ENCODE measurements around the gene PARN.

Gene PARN

GRCh38 chr16:14505846-14506245 is 124.2 kb downstream of the PARN start:
- no peak for FAIRE-seq
- no peak for TF ChIP-seq SPI1 (IDR thresholded peaks at IDR 0.05; ENCODE audit: low read depth, low read length)
- TF ChIP-seq POU2F2 (IDR thresholded peaks at IDR 0.05; ENCODE audit: low read depth, low read length), result no peak
- no peak for TF ChIP-seq TAF1 (IDR thresholded peaks at IDR 0.05; ENCODE audit: low read depth, low read length)
- no peak for TF ChIP-seq POLR2AphosphoS5 (IDR thresholded peaks at IDR 0.05; ENCODE audit: low read depth, low read length)
- no peak for TF ChIP-seq POLR2A (IDR thresholded peaks at IDR 0.05; ENCODE audit: low read depth, low read length)
- no peak for TF ChIP-seq PAX5 (IDR thresholded peaks at IDR 0.05; ENCODE audit: insufficient read depth, low read length, severe bottlenecking)
- DNase-seq (ENCODE audit: insufficient read length, low spot score), result no peak

DNA sequence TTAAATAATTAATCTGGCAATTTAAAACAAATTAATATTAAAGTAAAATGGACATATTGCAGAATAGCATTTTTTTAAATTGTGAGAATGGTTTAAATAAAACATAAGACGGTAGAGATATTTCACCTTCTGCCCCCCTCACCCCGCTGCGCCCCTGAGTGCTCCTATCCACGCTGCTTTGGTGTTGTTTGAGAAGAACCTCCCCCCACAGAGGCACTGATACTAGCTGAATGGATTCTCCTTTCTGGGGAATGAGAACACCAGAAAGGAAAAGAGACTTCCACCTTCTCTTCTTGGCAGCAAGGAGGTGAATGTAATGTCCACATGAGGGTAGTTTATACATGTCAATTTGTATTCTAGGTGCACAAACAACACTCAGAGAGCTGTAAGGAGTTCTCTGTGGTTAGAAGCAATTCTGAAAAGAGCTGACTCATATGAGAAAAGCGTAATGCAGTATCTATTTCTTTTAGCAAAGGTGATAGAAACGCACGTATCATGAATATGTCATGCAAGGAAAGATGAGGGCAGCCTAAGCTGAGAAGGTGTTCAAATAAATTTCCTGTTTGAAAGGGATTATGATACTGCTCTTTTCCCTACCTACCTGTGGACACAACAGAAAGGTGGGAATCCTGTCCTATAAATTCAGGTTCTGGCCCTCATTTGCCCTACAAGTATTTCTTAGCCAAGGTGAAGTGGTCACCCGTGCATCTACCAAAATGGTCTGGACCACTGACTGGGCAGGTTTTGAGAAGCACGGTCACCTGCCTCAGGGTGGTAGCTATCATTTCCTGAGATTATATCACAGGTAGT is 126.9 kb downstream of the PARN start:
- peak; percentile 76 for FAIRE-seq
- TF ChIP-seq POLR2AphosphoS5 (IDR thresholded peaks at IDR 0.05; ENCODE audit: low read depth, low read length) (no peak), POLR2A (IDR thresholded peaks at IDR 0.05; ENCODE audit: low read depth, low read length) (no peak), TAF1 (IDR thresholded peaks at IDR 0.05; ENCODE audit: low read depth, low read length) (no peak), SPI1 (IDR thresholded peaks at IDR 0.05; ENCODE audit: low read depth, low read length) (no peak)
- DNase-seq (ENCODE audit: insufficient read length, low spot score), result no peak

DNA sequence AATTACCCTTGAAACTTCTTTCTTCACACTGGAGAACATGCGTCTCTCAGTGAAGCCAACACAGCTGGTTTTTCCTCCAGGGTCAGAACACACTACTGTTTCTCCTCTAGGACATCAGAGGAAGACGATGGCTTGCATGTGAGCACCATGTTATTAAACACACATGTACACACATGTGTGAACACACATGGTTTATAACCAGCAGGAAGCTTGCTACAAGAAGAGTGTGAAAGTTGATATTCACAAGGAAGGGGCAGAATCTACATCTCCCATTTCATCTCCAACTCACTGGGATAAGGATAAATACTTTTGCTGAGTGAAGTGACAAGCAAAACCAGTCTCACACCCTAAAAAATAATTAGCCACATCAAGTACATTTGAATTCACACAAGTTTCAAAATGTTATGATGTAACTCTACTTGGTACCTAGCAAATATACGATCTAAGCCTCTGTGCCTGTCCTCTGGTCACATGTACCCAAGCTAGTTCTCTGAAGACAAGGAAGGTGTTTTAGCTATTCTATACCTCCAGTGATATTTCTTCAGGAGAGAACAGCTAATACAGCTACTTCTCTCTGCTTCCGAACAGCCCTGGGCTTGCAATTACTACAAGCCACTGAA is 127.7 kb downstream of the PARN start:
- DNase-seq (ENCODE audit: insufficient read length, low spot score) (no peak), FAIRE-seq (no peak)
- TF ChIP-seq TAF1 (IDR thresholded peaks at IDR 0.05; ENCODE audit: low read depth, low read length) (no peak), SPI1 (IDR thresholded peaks at IDR 0.05; ENCODE audit: low read depth, low read length) (no peak), PAX5 (IDR thresholded peaks at IDR 0.05; ENCODE audit: insufficient read depth, low read length, severe bottlenecking) (no peak), POLR2AphosphoS5 (IDR thresholded peaks at IDR 0.05; ENCODE audit: low read depth, low read length) (no peak), POLR2A (IDR thresholded peaks at IDR 0.05; ENCODE audit: low read depth, low read length) (no peak), POU2F2 (IDR thresholded peaks at IDR 0.05; ENCODE audit: low read depth, low read length) (no peak)

- DNase-seq (ENCODE audit: insufficient read length, low spot score), result no peak
- TF ChIP-seq POLR2A (IDR thresholded peaks at IDR 0.05; ENCODE audit: low read depth, low read length), result no peak
- TF ChIP-seq POU2F2 (IDR thresholded peaks at IDR 0.05; ENCODE audit: low read depth, low read length), result no peak
- no peak for TF ChIP-seq PAX5 (IDR thresholded peaks at IDR 0.05; ENCODE audit: insufficient read depth, low read length, severe bottlenecking)
- no peak for TF ChIP-seq SPI1 (IDR thresholded peaks at IDR 0.05; ENCODE audit: low read depth, low read length)
- no peak for TF ChIP-seq TAF1 (IDR thresholded peaks at IDR 0.05; ENCODE audit: low read depth, low read length)
- no peak for TF ChIP-seq POLR2AphosphoS5 (IDR thresholded peaks at IDR 0.05; ENCODE audit: low read depth, low read length)
- FAIRE-seq, result peak; percentile 69
Observed at GRCh38 chr16:14501331-14502255, 128.5 kb downstream of the PARN start.

DNA sequence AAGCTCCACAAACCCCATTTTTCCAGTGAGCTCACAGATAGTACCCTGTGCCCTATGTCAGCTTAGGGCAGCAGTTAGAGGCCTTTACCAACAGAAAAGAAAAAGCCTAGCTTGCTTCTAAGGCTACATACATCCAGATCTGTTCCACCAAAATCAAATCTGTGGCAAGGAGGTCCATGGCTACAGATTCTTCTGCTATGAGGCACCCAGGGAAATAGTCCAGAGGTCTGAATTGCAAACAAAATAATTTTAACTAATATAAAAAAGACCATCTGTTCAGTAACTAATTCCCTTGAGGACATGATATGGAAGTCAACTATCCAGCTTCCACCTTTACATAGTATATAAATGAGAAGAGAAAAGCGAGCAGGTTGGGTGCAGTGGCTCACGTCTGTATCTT is 129.3 kb downstream of the PARN start:
- FAIRE-seq (no peak), DNase-seq (ENCODE audit: insufficient read length, low spot score) (no peak)
- no peak for TF ChIP-seq POLR2A (IDR thresholded peaks at IDR 0.05; ENCODE audit: low read depth, low read length)

DNA sequence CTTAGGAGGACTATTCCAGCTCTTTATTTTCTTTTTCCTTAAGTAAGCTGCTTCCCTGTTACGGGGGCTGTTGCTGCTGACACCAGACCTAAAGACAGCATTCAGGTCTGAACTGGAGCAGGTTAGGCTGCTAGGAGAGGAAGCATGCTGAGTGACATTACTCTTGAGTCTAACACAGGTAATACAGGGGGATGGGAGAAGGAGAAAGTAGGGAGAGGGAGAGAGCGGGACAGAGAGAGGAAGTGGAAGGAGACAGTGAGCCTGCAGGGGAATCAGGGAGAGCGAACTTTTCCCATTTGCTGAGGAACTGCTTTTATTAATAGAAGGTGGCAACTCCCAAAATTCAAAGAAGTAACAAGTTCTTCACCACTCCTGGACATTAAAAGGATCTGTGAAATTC is 130.9 kb downstream of the PARN start:
- TF ChIP-seq POLR2A (IDR thresholded peaks at IDR 0.05; ENCODE audit: low read depth, low read length) (no peak), POU2F2 (IDR thresholded peaks at IDR 0.05; ENCODE audit: low read depth, low read length) (no peak), PAX5 (IDR thresholded peaks at IDR 0.05; ENCODE audit: insufficient read depth, low read length, severe bottlenecking) (no peak), TAF1 (IDR thresholded peaks at IDR 0.05; ENCODE audit: low read depth, low read length) (no peak), SPI1 (IDR thresholded peaks at IDR 0.05; ENCODE audit: low read depth, low read length) (no peak), POLR2AphosphoS5 (IDR thresholded peaks at IDR 0.05; ENCODE audit: low read depth, low read length) (no peak)
- FAIRE-seq, result no peak
- DNase-seq (ENCODE audit: insufficient read length, low spot score), result no peak

- TF ChIP-seq POLR2A (IDR thresholded peaks at IDR 0.05; ENCODE audit: low read depth, low read length), result no peak
- TF ChIP-seq SPI1 (IDR thresholded peaks at IDR 0.05; ENCODE audit: low read depth, low read length), result no peak
- TF ChIP-seq POLR2AphosphoS5 (IDR thresholded peaks at IDR 0.05; ENCODE audit: low read depth, low read length), result no peak
- no peak for TF ChIP-seq TAF1 (IDR thresholded peaks at IDR 0.05; ENCODE audit: low read depth, low read length)
- FAIRE-seq (no peak), DNase-seq (ENCODE audit: insufficient read length, low spot score) (no peak)
Observed at GRCh38 chr16:14497245-14498082, 132.6 kb downstream of the PARN start.

GRCh38 chr16:14496786-14497185 is 133.3 kb downstream of the PARN start:
- no peak for DNase-seq (ENCODE audit: insufficient read length, low spot score)
- no peak for TF ChIP-seq POLR2AphosphoS5 (IDR thresholded peaks at IDR 0.05; ENCODE audit: low read depth, low read length)
- TF ChIP-seq PAX5 (IDR thresholded peaks at IDR 0.05; ENCODE audit: insufficient read depth, low read length, severe bottlenecking), result no peak
- TF ChIP-seq POLR2A (IDR thresholded peaks at IDR 0.05; ENCODE audit: low read depth, low read length), result no peak
- no peak for TF ChIP-seq POU2F2 (IDR thresholded peaks at IDR 0.05; ENCODE audit: low read depth, low read length)
- no peak for TF ChIP-seq TAF1 (IDR thresholded peaks at IDR 0.05; ENCODE audit: low read depth, low read length)
- no peak for TF ChIP-seq SPI1 (IDR thresholded peaks at IDR 0.05; ENCODE audit: low read depth, low read length)
- no peak for FAIRE-seq
